Osteoblast (primary cell): Measurements from ENCODE around the gene UBL7. TPM values are rescaled to one million over a fixed set of nuclear protein-coding genes. Genes with fewer than 3 reads are reported as not detected.

ENCODE experiments used
- DNase-seq: peaks from one replicate; pipeline ENCODE4 v3.0.0; 2011; ENCODE audit warnings: low spot score, mixed read lengths; ENCODE audit not compliant: insufficient read length; ENCODE audit errors: missing footprints
- H2AFZ ChIP-seq: 2 replicates; pipeline ENCODE4 v1.6.0; 2011; ENCODE audit warnings: mild to moderate bottlenecking, low read length
- H3K27ac ChIP-seq: 2 replicates; pipeline ENCODE4 v1.5.1; 2011; ENCODE audit warnings: mild to moderate bottlenecking, low read depth, low read length, moderate library complexity
- H3K27me3 ChIP-seq: 2 replicates; pipeline ENCODE4 v1.6.0; 2012; ENCODE audit warnings: mild to moderate bottlenecking, control low read depth, inconsistent platforms, low read length, moderate library complexity; ENCODE audit not compliant: insufficient read depth
- H3K36me3 ChIP-seq: 2 replicates; pipeline ENCODE4 v1.5.1; 2011; ENCODE audit warnings: mild to moderate bottlenecking, low read length, control low read depth, moderate library complexity; ENCODE audit not compliant: insufficient read depth
- H3K4me1 ChIP-seq: 2 replicates; pipeline ENCODE4 v1.5.1; 2011; ENCODE audit warnings: mild to moderate bottlenecking, low read length, control low read depth, moderate library complexity; ENCODE audit not compliant: insufficient read depth
- H3K4me2 ChIP-seq: 2 replicates; pipeline ENCODE4 v1.6.0; 2011; ENCODE audit warnings: mild to moderate bottlenecking, low read length; ENCODE audit not compliant: insufficient read depth
- H3K4me3 ChIP-seq: fragments of 200-600 bp; sonication (generic); 3 replicates; pipeline ENCODE4 v1.5.1; 2012; ENCODE audit warnings: mild to moderate bottlenecking, low read length, inconsistent platforms; ENCODE audit not compliant: insufficient read depth
- H3K79me2 ChIP-seq: 2 replicates; pipeline ENCODE4 v1.6.0; 2012; ENCODE audit warnings: mild to moderate bottlenecking, low read length, control low read depth, inconsistent platforms; ENCODE audit not compliant: insufficient read depth
- H3K9me3 ChIP-seq: 2 replicates; pipeline ENCODE4 v1.5.1; 2011; ENCODE audit warnings: low read depth, low read length, control low read depth
- H4K20me1 ChIP-seq: 2 replicates; pipeline ENCODE4 v1.6.0; 2012; ENCODE audit warnings: mild to moderate bottlenecking, low read length, control low read depth; ENCODE audit not compliant: insufficient read depth
- total RNA-seq: library from RNA; depleted of rRNA; stranded (reverse); fragments of >200 nt; gene quantifications from 2 replicates; pipeline ENCODE4 v1.2.3, GENCODE V29; 2012
- TF ChIP-seq, protein P1 (sequence below): IDR thresholded peaks from 2 replicates; pipeline ENCODE4 v1.5.1; 2011; ENCODE audit warnings: mild to moderate bottlenecking, low read depth, low read length, moderate library complexity; ENCODE audit errors: extremely low read depth

Gene UBL7
- total RNA-seq, 1 donor = 39.8 TPM

DNA sequence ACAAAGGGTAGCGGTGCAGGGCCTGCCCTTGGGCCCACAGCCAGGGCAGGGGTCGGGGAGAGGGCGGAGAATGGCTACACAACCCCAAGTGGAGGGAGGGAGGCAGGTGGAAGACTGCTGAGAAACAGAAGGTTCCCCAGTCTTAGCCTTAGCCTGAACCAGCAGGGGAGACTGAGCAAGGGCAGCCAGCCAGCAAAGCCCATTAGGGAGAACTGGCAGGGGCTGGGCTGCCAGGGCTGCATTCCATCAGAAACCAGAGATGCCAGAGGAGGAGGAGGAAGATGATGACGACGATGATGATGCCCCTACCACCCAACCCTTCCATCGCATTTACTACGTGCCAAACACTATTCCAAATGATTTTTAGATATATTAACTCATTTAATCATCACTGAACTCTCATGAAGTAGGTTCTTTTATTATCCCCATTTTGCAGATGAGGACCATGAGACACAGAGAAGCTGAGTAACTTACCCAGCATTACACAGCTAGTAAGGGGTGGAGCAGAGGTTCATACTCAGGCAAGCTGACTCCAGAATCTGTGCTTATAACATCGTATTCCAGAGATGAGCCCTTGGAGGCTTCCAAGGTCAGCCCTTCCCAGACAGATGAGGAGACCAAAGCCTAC lies 35.9 kb downstream of the UBL7 start:
- DNase-seq = peak; percentile 58
- Histone ChIP-seq H2AFZ (no peak overlapping the region), H3K4me1 (peaks cover 82% of the 10 kb centered on the region), H4K20me1 (peaks cover 64% of the 10 kb centered on the region), H3K36me3 (peaks cover 21% of the 10 kb centered on the region), H3K4me3 (no peak overlapping the region), H3K4me2 (no peak overlapping the region), H3K27ac (peak overlapping the region; percentile 77), H3K27me3 (no peaks in the 10 kb centered on the region), H3K9me3 (no peaks in the 10 kb centered on the region), H3K79me2 (peaks cover 100% of the 10 kb centered on the region)
- TF ChIP-seq, protein P1, sequence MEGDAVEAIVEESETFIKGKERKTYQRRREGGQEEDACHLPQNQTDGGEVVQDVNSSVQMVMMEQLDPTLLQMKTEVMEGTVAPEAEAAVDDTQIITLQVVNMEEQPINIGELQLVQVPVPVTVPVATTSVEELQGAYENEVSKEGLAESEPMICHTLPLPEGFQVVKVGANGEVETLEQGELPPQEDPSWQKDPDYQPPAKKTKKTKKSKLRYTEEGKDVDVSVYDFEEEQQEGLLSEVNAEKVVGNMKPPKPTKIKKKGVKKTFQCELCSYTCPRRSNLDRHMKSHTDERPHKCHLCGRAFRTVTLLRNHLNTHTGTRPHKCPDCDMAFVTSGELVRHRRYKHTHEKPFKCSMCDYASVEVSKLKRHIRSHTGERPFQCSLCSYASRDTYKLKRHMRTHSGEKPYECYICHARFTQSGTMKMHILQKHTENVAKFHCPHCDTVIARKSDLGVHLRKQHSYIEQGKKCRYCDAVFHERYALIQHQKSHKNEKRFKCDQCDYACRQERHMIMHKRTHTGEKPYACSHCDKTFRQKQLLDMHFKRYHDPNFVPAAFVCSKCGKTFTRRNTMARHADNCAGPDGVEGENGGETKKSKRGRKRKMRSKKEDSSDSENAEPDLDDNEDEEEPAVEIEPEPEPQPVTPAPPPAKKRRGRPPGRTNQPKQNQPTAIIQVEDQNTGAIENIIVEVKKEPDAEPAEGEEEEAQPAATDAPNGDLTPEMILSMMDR = no peak

DNA sequence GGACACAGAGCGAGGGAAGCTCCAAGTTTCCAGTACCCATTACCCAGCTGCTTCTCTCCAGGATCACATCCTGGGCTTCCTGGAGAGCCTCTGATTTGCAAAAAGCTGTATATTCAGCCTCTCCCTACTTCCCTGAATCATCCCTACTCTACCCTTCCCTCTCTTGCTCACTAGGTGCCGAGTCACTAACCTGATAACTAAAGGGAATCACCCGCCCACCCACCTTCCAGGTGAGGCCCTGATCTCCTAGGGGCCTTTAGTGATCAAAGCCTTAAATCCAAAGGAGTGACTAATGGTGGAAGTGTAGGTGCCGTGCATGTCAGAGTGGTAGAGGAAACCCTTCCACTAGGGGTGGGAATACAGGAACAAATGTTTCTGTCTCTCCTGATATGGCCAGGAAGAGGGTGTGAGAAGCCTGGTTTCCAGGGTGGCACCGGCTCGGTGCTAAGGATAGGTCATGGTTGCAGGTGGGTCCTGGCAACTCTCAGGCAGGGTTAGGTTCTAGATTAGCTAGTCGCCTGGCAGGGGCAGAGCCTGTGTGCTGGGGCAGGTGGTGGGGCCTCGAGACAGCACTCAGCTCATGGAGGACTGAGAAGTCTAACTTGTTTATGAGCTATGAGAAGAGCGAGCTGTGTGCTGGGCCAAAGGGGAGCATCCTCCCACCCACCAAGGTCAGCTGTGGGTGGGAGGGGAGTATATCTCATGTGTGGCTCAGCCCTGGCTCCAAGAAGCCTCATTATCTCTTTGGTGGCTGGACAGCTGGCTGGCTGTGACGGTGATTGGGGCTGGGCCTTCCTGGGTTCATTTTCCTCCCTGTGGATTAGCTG lies 37.3 kb downstream of the UBL7 start:
- DNase-seq = peak; percentile 75
- no peak overlapping the region for H3K4me3 ChIP-seq
- H3K4me2 ChIP-seq = peak overlapping the region; percentile 33
- H3K79me2 ChIP-seq = peaks cover 100% of the 10 kb centered on the region
- H2AFZ ChIP-seq = no peak overlapping the region
- H3K9me3 ChIP-seq = no peaks in the 10 kb centered on the region
- peaks cover 82% of the 10 kb centered on the region for H3K4me1 ChIP-seq
- no peaks in the 10 kb centered on the region for H3K27me3 ChIP-seq
- TF ChIP-seq, protein P1 = no peak
- H3K36me3 ChIP-seq = peaks cover 21% of the 10 kb centered on the region
- H3K27ac ChIP-seq = peak overlapping the region; percentile 77
- peaks cover 52% of the 10 kb centered on the region for H4K20me1 ChIP-seq

DNA sequence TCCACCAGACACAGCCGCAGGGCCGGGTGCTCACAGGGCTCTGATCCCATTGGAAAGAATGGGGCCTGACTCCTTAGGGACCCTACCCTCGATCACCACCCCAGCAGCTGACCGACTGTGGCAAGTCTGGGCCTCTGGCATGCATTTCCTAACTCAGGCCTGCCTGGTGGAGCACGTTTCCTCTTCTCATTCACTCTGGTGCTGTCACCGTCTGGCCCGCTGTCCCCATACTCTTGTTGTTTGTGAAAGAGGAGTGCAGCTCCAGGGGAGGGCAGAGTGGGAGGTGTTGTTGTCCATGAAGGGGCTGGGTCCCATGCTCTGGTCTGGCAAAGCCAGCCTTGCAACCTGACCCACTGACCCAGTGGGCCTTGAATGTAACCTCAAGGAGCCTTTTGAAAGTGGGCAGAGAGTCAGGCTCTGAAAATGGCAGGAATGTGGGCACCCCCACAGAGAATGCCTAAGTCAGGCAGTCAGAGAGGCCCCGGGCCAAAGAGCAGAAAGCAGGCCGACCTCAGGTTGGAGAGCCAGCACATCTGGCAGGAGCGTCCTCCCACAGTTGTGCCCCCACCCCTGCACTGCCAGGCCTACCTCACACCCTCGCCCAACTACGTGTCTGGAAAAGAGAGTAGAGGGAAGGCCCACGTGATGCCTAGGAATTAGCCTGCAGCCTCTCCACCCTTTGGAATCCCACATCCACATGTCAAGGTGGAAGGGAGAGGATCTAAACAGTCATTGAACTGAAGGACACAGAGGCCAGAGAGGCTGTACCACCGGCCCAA lies 38.1 kb downstream of the UBL7 start:
- Histone ChIP-seq H3K27me3 (no peaks in the 10 kb centered on the region), H3K4me1 (peaks cover 81% of the 10 kb centered on the region), H4K20me1 (peaks cover 46% of the 10 kb centered on the region), H3K79me2 (peaks cover 100% of the 10 kb centered on the region), H3K9me3 (no peaks in the 10 kb centered on the region), H3K4me3 (peak overlapping the region; percentile 9), H3K27ac (peak overlapping the region; percentile 77), H3K36me3 (peaks cover 25% of the 10 kb centered on the region), H2AFZ (no peak overlapping the region), H3K4me2 (peak overlapping the region; percentile 33)
- peak; percentile 95 for DNase-seq
- TF ChIP-seq, protein P1 = no peak
